Natural killer cell treated with Interleukin-12 subunit alpha and Interleukin-12 subunit beta and Interleukin-15 and Interleukin-18, amount 100 ng/mL, for 72 hours (primary cell): Measurements from ENCODE around the gene CACNB4. TPM values are rescaled to one million over a fixed set of nuclear protein-coding genes. Genes with fewer than 3 reads are reported as not detected.

Experiments
- ATAC-seq, 2 donors: fragments of 150-1000 bp; cut with Tn5 transposase in 1 of 2; sonication (Bioruptor Pico), chemical (Tn5 transposase) in 1 of 2; 2 replicates each; pipeline ENCODE4 v1.10.0; 2021
- DNase-seq: peaks from one replicate; pipeline ENCODE4 v3.0.0; 2022; ENCODE audit warnings: low spot score
- H3K27ac Mint-ChIP-seq, 2 donors: 1 replicate in 1 of 2; 2 replicates in 1 of 2; pipeline ENCODE4 v1.8.0; 2022; ENCODE audit warnings: mixed read lengths in 2 of 2, mild to moderate bottlenecking in 1 of 2, moderate library complexity in 1 of 2
- H3K27me3 Mint-ChIP-seq, 2 donors: 1 replicate in 1 of 2; 2 replicates in 1 of 2; pipeline ENCODE4 v1.8.0; 2022; ENCODE audit warnings: mixed read lengths in 2 of 2
- H3K36me3 Mint-ChIP-seq: one replicate; pipeline ENCODE4 v1.8.0; 2022; ENCODE audit warnings: mixed read lengths
- H3K4me1 Mint-ChIP-seq, 2 donors: 1 replicate in 1 of 2; 2 replicates in 1 of 2; pipeline ENCODE4 v1.8.0; 2022; ENCODE audit warnings: low read depth in 2 of 2, mixed read lengths in 2 of 2, mild to moderate bottlenecking in 1 of 2
- H3K4me3 Mint-ChIP-seq: one replicate; pipeline ENCODE4 v1.8.0; 2022; ENCODE audit warnings: mixed read lengths
- H3K9me3 Mint-ChIP-seq: 2 replicates; pipeline ENCODE4 v1.8.0; 2022; ENCODE audit warnings: mixed read lengths
- total RNA-seq, 2 donors: library from RNA; stranded (reverse); gene quantifications; one replicate each; pipeline ENCODE4 v1.2.3, GENCODE V29; 2022

Gene CACNB4
- total RNA-seq, 2 donors from 2014 or later, result 0.40 to 0.64 TPM

GRCh38 chr2:152056418-152056817 lies 42.4 kb downstream of the CACNB4 start:
- Mint-ChIP-seq H3K4me1 (peaks cover 0 to 4% of the 10 kb centered on the region in 2 donors), H3K4me3 (no peak overlapping the region), H3K27ac (no peak overlapping the region), H3K36me3 (peaks cover 4% of the 10 kb centered on the region), H3K9me3 (no peaks in the 10 kb centered on the region), H3K27me3 (no peaks in the 10 kb centered on the region)
- no peak for ATAC-seq
- no peak for DNase-seq

- DNase-seq (no peak), ATAC-seq (peak in 1 of 2 donors; percentile 75)
- Mint-ChIP-seq H3K9me3 (no peaks in the 10 kb centered on the region), H3K4me1 (peaks cover 0 to 4% of the 10 kb centered on the region in 2 donors), H3K4me3 (no peak overlapping the region), H3K27ac (no peak overlapping the region), H3K27me3 (no peaks in the 10 kb centered on the region), H3K36me3 (peaks cover 4% of the 10 kb centered on the region)
These were observed 43.3 kb downstream of the CACNB4 start for GRCh38 chr2:152055366-152056108.

GRCh38 chr2:152054593-152054992 lies 44.3 kb downstream of the CACNB4 start:
- peak in 1 of 2 donors; percentile 37 for ATAC-seq
- H3K27me3 Mint-ChIP-seq, result peaks cover 0 to 2% of the 10 kb centered on the region in 2 donors
- H3K9me3 Mint-ChIP-seq, result no peaks in the 10 kb centered on the region

GRCh38 chr2:152051436-152051835 lies 47.4 kb downstream of the CACNB4 start:
- DNase-seq (no peak), ATAC-seq (no peak)
- H3K27ac Mint-ChIP-seq, result no peak overlapping the region
- peaks cover 3 to 7% of the 10 kb centered on the region in 2 donors for H3K27me3 Mint-ChIP-seq
- peaks cover 0 to 4% of the 10 kb centered on the region in 2 donors for H3K4me1 Mint-ChIP-seq
- no peaks in the 10 kb centered on the region for H3K9me3 Mint-ChIP-seq
- no peaks in the 10 kb centered on the region for H3K36me3 Mint-ChIP-seq
- H3K4me3 Mint-ChIP-seq, result no peak overlapping the region

More at GRCh38 chr2:152054593-152054992, 44.3 kb downstream of the CACNB4 start:
- H3K4me1 Mint-ChIP-seq, result peaks cover 0 to 4% of the 10 kb centered on the region in 2 donors
- H3K4me3 Mint-ChIP-seq, result no peak overlapping the region
- peaks cover 4% of the 10 kb centered on the region for H3K36me3 Mint-ChIP-seq
- H3K27ac Mint-ChIP-seq, result no peak overlapping the region
- DNase-seq, result no peak

GRCh38 chr2:152050915-152051314 lies 47.9 kb downstream of the CACNB4 start:
- Mint-ChIP-seq H3K4me1 (peaks cover 0 to 4% of the 10 kb centered on the region in 2 donors), H3K27me3 (peaks cover 3 to 7% of the 10 kb centered on the region in 2 donors), H3K27ac (no peak overlapping the region), H3K36me3 (no peaks in the 10 kb centered on the region), H3K4me3 (no peak overlapping the region), H3K9me3 (no peaks in the 10 kb centered on the region)
- ATAC-seq (no peak), DNase-seq (no peak)

- Mint-ChIP-seq H3K9me3 (no peaks in the 10 kb centered on the region), H3K27me3 (peaks cover 3 to 9% of the 10 kb centered on the region in 2 donors), H3K36me3 (no peaks in the 10 kb centered on the region), H3K4me1 (peaks cover 0 to 4% of the 10 kb centered on the region in 2 donors), H3K27ac (no peak overlapping the region), H3K4me3 (no peak overlapping the region)
- DNase-seq (no peak), ATAC-seq (no peak)
These were observed 48.5 kb downstream of the CACNB4 start for GRCh38 chr2:152050341-152050740.

GRCh38 chr2:152049541-152049940 lies 49.3 kb downstream of the CACNB4 start:
- Mint-ChIP-seq H3K4me1 (peaks cover 0 to under 1% of the 10 kb centered on the region in 2 donors), H3K36me3 (no peaks in the 10 kb centered on the region), H3K27ac (no peak overlapping the region), H3K27me3 (peaks cover 7 to 16% of the 10 kb centered on the region in 2 donors), H3K9me3 (no peaks in the 10 kb centered on the region), H3K4me3 (no peak overlapping the region)
- DNase-seq, result no peak
- ATAC-seq, result no peak

- Mint-ChIP-seq H3K36me3 (no peaks in the 10 kb centered on the region), H3K27me3 (peaks cover 7 to 16% of the 10 kb centered on the region in 2 donors), H3K4me1 (no peaks in the 10 kb centered on the region), H3K4me3 (no peak overlapping the region), H3K27ac (no peak overlapping the region), H3K9me3 (no peaks in the 10 kb centered on the region)
- ATAC-seq (peak in 1 of 2 donors; percentile 62), DNase-seq (no peak)
These were observed 50.9 kb downstream of the CACNB4 start for GRCh38 chr2:152047824-152048471.

- Mint-ChIP-seq H3K27ac (no peak overlapping the region), H3K4me3 (no peak overlapping the region), H3K9me3 (no peaks in the 10 kb centered on the region), H3K36me3 (no peaks in the 10 kb centered on the region), H3K27me3 (peaks cover 7 to 16% of the 10 kb centered on the region in 2 donors), H3K4me1 (no peaks in the 10 kb centered on the region)
- ATAC-seq (no peak), DNase-seq (no peak)
These were observed 51.9 kb downstream of the CACNB4 start for GRCh38 chr2:152046940-152047339.

- Mint-ChIP-seq H3K27me3 (peaks cover 4 to 9% of the 10 kb centered on the region in 2 donors), H3K27ac (no peak overlapping the region), H3K4me3 (no peak overlapping the region), H3K36me3 (no peaks in the 10 kb centered on the region), H3K9me3 (no peaks in the 10 kb centered on the region), H3K4me1 (no peaks in the 10 kb centered on the region)
- DNase-seq, result no peak
- ATAC-seq, result no peak
These were observed 55.9 kb downstream of the CACNB4 start for GRCh38 chr2:152042636-152043615.

GRCh38 chr2:152038441-152038958 lies 60.3 kb downstream of the CACNB4 start:
- Mint-ChIP-seq H3K4me3 (no peak overlapping the region), H3K27ac (no peak overlapping the region), H3K27me3 (peaks cover 5 to 9% of the 10 kb centered on the region in 2 donors), H3K4me1 (no peaks in the 10 kb centered on the region), H3K9me3 (no peaks in the 10 kb centered on the region), H3K36me3 (no peaks in the 10 kb centered on the region)
- ATAC-seq (peak in 1 of 2 donors; percentile 66), DNase-seq (no peak)

- no peak for DNase-seq
- Mint-ChIP-seq H3K4me3 (no peak overlapping the region), H3K36me3 (no peaks in the 10 kb centered on the region), H3K4me1 (no peaks in the 10 kb centered on the region), H3K27ac (no peak overlapping the region), H3K27me3 (peaks cover 5 to 9% of the 10 kb centered on the region in 2 donors), H3K9me3 (no peaks in the 10 kb centered on the region)
- no peak for ATAC-seq
These were observed 61.0 kb downstream of the CACNB4 start for GRCh38 chr2:152037743-152038435.
